ENCODE results near the gene MRM1. TPM values are rescaled to one million over a fixed set of nuclear protein-coding genes. Genes with fewer than 3 reads are reported as not detected.

MRM1 gene
- total RNA-seq, 1 donor from 2014 or later, result 5.6 TPM

DNA sequence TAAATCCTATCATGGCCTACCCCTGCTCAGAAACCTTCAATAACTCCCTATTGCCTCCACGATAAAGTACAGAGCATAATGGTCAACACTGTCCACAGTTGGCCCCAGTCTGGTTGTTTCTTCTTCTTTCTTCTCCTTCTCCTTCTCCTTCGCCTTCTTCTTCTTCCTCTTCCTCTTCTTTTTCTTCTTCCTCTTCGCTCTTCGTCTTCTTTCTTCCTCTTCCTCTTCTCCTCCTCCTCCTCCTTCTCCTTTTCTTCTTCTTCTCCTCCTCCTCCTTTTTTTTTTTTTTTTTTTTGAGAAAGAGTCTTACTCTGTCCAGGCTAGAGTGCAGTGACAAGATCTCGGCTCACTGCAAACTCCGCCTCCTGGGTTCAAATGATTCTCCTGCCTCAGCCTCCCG lies 23.8 kb downstream of the MRM1 start:
- ATAC-seq (no peak), DNase-seq (ENCODE audit: low spot score) (no peak)
- intact Hi-C loops (cut with DNase I), result loop anchor here (10.0 kb wide), 1 partner anchor 730 kb away; no protein-coding TSS in a partner anchor

DNA sequence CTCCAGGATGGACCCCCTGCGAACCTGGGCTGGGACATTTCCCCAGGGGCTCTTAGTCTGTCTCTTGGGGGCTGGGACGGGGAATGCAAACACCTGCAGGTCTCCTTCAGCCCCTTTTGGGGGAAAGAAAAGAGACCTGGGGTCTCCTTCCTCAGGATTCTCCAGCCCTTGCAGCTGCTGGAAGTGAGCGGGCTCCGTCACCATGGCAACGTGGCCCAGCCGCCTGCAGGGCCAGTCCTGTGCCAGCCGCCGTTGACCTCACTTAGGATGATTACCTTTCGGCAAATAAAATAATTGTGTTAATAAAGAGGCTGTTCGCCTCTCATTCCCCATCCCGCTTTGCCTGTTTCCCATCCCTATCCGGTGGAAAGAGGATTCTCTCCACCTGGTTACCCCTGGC lies 25.7 kb downstream of the MRM1 start:
- ATAC-seq, result no peak
- intact Hi-C loops (cut with DNase I), result loop anchor here (10.0 kb wide), 1 partner anchor 728 kb away; no protein-coding TSS in a partner anchor
- no peak for DNase-seq (ENCODE audit: low spot score)

DNA sequence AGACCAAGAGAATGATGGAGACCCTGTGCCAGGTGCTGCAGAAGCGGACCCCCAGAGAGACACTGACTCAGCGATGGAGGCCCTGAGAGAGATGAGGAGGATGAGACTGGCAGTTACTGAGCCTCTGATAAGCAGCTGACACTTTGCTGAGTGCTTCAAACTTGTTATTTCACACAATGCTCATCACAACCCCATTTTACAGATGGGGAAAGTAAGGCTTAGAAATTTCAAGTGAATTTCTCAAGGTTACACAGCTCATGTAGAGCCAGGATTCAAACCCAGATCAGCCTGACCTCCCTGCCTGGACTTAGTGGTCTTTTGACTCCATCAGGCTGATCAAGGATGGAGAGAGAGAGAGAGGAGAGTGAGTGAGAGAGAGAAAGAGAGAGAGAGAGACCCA lies 27.2 kb downstream of the MRM1 start:
- intact Hi-C loops (cut with DNase I), result loop anchor here (10.0 kb wide), 1 partner anchor 726 kb away; no protein-coding TSS in a partner anchor
- DNase-seq (ENCODE audit: low spot score) (no peak), ATAC-seq (no peak)

DNA sequence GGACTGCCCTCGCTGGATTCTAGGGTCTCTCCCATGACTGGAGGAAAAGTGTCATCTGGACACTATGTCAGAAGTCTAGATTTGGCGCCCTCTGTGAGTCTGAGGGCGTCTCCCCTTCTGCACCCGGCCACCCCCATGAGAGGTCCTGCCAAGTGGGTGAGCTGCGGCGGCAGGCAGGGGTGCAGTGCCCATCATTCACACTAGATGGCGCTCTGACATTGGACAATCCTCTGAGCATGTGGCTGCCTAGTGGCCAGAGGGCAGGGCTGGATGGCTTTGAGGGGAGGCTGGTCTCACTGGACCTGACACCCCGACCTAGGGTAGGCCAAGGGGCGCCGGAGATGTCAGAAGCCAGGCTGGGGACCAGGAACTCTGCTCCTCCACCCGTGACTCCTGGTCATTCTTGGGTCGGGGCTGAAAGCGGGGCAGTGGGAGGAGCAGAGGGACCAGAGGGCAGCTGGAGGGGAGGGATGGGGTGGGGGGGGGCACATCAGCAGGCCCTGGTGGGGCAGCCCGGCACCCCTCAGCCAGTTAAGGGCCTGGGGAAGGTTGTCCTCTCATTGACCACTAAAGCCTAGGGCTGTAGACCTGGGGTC lies 28.0 kb downstream of the MRM1 start:
- ATAC-seq (peak; percentile 90), DNase-seq (ENCODE audit: low spot score) (peak; percentile 87)
- intact Hi-C loops (cut with DNase I), result loop anchor here (10.0 kb wide), 1 partner anchor 725 kb away; no protein-coding TSS in a partner anchor

DNA sequence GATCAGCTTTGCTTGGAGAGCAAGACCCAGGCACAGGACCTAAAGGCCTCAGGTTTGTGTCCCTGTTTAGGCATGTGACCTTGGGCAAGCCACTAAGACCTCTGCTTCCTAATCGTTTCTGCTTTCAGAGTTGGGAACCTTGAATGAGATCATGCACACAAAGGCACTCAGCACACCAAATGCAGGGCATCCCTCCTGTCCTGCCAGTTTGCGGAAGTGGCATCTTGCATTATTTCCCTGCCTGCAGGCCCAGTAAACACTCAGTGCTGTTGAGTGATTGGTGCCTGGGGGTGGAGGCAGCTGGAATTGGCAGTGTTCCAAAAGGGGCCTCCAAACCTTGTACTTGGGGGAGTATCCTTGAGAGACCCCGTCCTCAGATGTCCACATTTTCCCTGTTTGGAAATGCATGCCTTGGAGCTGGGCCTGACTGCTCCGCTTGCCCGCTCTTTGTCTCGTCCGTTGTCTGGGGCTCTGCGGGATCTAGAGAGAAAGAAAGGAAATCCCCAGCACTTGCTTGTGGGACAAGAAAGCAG lies 28.7 kb downstream of the MRM1 start:
- no peak for ATAC-seq
- DNase-seq (ENCODE audit: low spot score), result no peak
- intact Hi-C loops (cut with DNase I), result loop anchor here (5.0 to 10.0 kb wide), 2 partner anchors 417 to 725 kb away; no protein-coding TSS in a partner anchor

DNA sequence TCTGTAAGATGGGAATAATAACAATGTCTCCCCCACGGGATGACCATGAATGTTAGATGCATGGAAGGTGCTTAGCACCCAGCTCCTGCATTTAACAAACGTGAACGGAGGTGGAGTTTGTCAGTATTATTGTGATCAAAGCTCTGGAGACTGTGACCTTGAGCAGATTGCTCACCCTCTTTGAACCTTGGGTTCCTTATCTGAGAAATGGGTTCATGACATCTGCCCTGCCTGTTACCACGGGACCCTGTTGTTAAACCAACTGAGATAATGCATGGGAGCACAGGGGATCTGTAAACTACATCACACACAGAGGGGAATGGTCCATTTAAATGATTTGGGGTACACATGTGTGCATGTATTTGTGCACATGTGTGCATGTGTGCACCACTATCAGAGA lies 29.6 kb downstream of the MRM1 start:
- ATAC-seq (no peak), DNase-seq (ENCODE audit: low spot score) (no peak)
- intact Hi-C loops (cut with DNase I), result loop anchor here (5.0 kb wide), 1 partner anchor 416 kb away; no protein-coding TSS in a partner anchor

DNA sequence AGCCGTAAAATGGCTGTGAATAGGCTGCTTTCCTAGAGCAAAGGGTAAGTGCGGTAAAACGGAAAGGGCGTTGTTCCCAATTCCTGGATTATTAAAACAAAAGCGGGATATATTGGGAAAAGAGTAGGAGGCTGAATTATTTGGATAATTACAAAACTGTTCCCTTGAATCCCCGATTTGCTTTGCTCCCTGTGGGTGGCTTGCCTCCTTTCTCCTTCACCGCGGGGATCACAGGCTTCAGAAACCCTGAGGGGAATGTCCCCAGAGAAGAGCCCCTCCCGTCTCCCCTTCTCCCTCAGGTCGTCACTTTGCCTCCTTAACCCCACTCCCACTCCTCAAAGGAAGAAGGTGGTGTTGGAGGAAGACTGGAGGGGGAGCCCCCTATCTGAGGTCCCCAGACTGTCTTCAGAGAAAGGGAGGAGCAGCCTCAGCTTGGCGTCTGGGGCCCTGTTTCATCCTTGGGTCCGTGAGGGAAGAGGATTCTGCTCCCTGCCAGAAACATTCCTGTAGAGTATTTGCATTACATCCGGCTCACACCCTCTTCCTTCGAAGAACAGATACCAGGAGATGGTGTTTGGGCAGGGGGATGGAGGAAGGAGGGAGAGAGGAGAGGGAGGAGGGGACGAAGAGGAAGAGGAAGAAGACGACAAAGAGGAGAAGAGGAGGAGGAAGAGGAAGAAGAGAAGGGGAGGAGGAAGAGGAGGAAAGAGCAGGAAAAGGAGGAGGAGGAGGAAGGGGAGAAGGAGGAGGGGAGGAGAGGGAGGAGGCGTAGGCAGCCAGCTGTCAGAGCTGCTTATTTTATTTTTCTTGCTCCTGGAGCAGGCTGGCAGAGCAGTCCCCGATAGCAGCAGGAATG lies 31.8 kb downstream of the MRM1 start:
- no peak for DNase-seq (ENCODE audit: low spot score)
- intact Hi-C loops (cut with DNase I), result loop anchor here (5.0 kb wide), 1 partner anchor 414 kb away; no protein-coding TSS in a partner anchor
- no peak for ATAC-seq

DNA sequence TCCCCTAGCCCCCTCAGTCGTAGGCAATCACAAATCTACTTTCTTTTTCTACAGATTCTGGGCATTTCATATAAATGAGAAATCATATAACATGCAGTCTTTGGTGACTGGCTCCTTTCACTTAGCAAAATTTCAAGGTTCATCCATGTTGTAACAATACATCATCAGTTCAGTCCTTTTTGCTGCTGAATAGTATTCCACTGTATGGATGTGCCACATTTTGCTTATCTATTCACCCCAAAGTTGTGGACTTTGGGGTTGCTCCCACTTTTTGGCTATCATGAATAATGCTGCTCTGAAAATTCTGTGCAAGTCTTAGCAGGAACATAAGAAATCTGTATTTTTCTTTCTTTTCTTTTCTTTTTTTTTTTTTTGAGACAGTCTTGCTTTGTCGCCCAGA lies 39.0 kb downstream of the MRM1 start:
- intact Hi-C loops (cut with DNase I), result no loop called here
- ATAC-seq (no peak), DNase-seq (ENCODE audit: low spot score) (no peak)

DNA sequence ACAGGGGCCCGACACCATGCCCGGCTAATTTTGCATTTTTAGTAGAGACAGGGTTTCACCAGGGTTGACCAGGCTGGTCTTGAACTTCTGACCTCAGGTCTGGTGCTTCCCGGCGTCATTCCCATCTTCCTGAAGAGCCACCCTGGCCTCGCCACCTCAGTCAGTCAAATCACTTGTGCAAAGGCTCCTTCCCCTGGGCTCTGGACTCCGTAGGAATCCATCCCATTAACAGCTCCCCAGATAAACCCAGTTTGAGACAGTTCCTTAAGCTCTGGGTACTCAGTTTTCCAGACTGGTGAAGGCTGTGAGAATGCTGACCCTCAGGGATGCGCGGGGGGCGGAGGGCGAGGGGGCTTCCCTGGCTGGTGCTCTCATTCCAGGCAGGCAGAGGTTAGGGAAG lies 39.5 kb downstream of the MRM1 start:
- ATAC-seq, result no peak
- no peak for DNase-seq (ENCODE audit: low spot score)

DNA sequence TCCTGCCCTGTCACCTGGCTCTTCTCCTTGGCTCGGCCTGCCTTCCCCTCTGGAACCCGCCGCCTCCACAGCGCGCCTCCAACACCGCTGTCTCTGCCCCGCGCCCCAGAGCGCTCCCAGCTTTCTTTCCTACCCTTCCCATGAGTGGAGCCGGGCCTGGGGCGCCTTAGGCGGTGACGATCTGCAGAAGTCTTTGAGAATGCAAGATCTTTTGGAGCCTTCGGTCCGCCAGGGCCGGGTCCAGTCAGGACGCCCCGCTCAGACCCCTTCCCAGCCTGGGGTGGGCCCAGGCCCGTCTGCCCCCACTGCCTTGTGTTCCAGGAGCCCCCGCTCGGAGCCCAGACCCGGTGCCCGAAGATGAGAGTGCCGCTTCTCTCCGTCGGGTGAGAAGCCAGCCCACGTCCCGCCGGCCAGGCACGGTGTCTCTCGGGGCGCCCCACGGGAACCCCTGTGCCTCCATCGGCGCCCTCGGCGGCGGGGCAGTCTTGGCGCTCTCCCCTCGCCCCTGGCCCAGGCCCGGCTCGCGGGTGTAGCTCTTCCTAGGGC lies 40.0 kb downstream of the MRM1 start:
- ATAC-seq, result no peak
- intact Hi-C loops (cut with DNase I), result no loop called here
- DNase-seq (ENCODE audit: low spot score), result no peak

More for the DNA sequence above, 39.5 kb downstream of the MRM1 start:
- intact Hi-C loops (cut with DNase I), result no loop called here

DNA sequence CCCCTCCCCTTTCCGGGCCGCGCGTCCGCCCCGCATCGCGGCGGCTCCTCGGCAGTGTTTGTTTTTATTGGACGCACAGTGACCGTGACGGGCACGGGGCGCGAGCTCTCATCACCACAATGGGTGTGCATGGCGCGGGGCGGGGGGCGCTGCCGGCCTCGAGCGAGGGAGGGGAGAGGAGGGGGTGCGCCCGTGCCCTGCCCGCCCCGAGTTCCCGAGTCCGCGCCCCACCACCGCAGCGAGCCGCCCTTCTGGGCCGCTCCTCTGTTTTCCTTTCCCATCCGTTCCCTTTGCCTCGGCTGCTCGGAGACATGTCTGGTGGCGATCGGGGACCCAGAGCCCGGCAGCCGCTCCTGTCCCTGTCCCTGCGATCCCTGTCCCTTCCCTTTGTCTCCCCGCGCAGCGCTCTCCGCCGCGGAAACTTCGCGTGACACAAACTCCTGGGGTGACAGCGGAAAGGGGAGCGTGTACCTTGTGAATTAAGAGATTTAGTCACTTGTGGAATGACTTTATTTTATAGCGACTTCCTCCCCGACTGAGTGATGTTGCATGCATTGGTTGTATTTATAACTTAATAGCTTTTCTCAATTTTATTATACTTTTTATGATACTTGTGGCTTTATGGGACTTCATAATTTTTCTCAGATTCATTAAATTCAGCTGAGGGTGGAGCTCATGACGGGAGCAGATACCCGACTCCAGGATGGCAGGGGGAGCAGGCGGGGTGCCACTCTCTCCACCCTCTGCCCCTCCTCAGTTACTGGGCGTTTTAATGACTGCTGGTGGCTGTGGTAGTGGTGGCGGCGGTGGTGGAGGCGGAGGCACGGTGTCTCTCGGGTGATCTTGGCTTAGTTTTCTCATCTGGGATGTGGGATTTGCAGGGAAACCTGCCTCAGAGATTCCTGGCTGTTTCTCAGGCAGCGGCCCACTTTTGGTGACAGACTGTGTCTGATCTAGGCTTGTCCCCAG lies 40.8 kb downstream of the MRM1 start:
- DNase-seq (ENCODE audit: low spot score) (no peak), ATAC-seq (no peak)
- intact Hi-C loops (cut with DNase I), result no loop called here

DNA sequence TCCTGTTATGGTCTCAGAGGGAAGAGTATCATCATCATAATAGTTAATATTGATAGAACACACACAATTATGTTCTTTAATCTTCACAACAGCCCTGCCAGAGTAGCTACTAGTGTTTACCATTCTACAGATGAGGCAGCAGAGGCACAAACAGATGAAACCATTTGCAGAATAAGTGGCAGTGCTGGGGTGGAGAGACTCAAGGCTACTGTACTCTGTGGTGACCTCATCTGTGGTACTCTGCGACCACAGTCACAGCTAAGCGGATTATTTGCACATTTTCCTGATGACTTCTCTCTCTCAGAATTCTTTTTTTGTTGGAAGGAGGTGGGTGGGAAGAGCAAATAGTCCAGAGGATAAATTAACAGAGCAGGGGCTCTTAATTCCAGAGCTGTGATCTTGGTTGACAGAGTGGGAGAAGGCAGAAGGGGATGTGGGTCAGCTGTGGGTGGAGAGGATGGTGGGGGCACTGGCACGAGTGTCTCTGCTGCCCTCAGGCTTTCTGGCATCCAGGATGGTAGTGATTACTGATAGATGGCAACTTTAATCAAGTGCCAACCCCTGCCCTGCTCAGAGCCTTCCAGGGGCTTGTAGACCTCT lies 41.8 kb downstream of the MRM1 start:
- ATAC-seq (no peak), DNase-seq (ENCODE audit: low spot score) (no peak)
- intact Hi-C loops (cut with DNase I), result no loop called here

DNA sequence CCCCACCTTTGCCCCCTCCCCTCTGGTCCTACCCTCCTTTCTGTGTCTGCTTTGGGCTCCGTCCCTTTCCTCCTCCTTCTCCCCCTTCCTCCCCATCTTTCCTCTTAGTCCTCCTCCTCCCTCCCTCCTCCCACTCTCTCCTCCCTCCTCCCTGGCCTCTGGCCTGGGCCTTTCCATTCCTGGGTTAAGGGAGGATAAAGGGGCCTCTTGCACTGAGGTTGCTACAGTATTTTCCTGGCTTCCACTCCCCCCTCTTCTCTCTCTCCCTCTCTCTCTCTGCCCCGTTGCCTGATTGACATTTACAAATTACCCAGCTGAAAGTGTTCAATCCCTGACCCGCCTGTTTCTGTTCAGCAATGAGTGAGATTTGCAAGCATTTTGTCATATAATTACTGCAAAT lies 44.0 kb downstream of the MRM1 start:
- intact Hi-C loops (cut with DNase I), result no loop called here
- ATAC-seq, result no peak
- DNase-seq (ENCODE audit: low spot score), result no peak

DNA sequence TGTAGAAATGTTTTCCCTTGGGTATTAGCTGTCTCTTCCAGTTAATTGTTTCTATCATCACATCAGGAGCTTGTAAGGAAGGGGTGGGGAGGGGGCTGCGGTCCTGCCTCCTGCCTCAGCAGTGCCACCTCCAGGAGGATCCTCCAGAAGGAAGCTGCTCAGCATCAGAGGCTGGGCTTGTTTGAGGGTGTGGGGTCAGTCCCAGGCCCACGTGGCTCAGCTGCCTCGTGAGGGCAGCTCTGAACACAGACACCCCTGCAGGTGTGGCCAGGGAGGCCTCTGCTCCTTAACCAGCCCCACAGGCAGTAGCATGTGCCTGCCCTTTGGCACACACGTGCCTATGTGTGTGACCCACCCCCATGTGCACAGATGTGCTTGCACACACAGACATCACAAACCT lies 46.3 kb downstream of the MRM1 start:
- ATAC-seq, result no peak

DNA sequence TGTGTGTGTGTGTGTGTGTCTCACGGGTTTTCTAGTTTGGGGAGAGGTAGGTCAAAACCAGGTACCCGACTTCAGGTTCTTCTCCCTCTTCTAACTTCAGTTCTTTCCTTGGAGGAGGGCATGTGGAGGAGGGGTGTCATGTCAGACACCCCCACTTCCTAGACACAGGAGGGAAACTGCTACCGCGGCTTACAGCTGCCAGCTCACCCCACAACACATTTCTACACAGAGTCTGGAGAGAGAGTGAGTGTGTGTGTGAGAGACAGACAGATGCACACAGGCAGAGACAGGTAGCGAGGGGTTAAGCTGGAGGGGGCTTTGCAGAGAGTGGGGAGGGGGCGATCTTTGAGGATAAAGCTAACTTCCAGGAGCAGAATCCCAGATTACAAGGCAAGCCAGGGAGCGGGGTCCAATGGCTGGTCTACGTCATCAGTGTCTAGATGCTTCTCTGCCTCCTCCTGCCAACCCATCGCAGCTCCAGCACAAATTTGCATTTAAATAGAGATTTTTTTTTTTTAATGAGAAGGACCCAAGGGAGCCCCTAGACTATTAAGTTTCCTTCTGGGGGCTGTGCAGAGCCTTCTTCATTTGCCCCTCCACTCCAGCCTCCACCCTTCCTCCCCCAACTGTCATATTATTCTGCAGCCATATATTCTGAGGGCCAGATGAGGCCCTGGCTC lies 48.9 kb downstream of the MRM1 start:
- ATAC-seq, result no peak
- intact Hi-C loops (cut with DNase I), result no loop called here
- DNase-seq (ENCODE audit: low spot score), result no peak

More for the DNA sequence above, 46.3 kb downstream of the MRM1 start:
- DNase-seq (ENCODE audit: low spot score), result no peak
- intact Hi-C loops (cut with DNase I), result loop anchor here (2.0 kb wide), 1 partner anchor 241 kb away; no protein-coding TSS in a partner anchor

DNA sequence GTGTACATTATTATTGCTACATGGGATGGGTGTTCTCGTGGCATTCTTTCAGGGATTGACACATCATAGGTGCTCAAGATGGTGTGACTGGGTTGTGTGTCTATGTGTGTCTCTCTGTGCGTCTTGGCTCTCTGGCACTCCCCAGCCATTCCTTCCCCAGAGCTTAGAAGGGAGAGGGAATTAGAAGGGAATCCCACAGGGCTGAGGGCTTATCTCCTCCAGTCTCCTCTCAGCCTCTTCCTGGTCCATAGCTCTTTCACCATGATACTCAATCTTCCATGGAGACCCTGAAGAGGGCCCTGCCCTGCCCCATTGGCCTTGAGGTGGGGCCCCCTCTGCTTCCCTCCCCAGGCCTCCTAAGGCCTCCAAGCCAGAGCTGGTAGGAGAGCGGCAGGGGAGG lies 52.0 kb downstream of the MRM1 start:
- intact Hi-C loops (cut with DNase I), result no loop called here
- ATAC-seq, result no peak
- no peak for DNase-seq (ENCODE audit: low spot score)

DNA sequence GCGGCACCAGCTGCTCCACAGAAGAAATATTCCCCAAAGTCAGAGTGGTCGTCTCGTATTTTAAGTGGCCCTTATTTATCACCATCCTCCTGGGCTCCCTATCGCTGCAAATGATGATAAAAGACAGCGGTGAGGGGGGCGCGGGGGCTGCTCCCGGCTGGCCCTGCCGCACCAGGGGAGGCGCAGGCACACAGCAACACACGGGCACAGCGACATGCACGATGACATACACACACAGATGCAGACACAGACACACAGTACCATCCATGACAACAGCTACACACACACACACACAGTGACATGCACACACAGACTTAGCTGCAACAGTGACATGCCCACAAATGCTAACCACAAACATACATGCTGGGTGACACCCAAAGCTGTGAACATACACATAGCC lies 52.5 kb downstream of the MRM1 start:
- intact Hi-C loops (cut with DNase I), result no loop called here
- no peak for DNase-seq (ENCODE audit: low spot score)
- ATAC-seq, result no peak

DNA sequence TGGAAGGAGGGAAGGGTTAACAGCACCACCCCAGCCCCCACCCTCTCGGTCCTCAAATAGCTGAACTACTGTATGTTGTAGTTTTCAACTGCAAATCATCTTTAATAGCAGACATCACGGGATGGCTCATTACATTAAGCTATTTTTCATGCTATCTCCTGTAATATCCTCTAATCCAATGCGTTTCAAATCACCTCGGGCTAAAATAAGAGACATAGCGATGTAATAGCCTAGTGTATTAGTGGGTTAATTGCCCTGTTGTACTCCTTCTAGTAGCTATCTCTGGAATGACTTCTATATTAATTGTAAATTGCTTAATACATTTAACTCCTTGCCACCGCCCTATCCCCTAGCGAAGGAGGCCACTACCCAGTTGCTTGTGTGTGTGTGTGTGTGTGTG lies 54.3 kb downstream of the MRM1 start:
- DNase-seq (ENCODE audit: low spot score), result no peak
- intact Hi-C loops (cut with DNase I), result no loop called here
- ATAC-seq, result no peak
